ENCODE data around the gene AGPAT4.

DNA sequence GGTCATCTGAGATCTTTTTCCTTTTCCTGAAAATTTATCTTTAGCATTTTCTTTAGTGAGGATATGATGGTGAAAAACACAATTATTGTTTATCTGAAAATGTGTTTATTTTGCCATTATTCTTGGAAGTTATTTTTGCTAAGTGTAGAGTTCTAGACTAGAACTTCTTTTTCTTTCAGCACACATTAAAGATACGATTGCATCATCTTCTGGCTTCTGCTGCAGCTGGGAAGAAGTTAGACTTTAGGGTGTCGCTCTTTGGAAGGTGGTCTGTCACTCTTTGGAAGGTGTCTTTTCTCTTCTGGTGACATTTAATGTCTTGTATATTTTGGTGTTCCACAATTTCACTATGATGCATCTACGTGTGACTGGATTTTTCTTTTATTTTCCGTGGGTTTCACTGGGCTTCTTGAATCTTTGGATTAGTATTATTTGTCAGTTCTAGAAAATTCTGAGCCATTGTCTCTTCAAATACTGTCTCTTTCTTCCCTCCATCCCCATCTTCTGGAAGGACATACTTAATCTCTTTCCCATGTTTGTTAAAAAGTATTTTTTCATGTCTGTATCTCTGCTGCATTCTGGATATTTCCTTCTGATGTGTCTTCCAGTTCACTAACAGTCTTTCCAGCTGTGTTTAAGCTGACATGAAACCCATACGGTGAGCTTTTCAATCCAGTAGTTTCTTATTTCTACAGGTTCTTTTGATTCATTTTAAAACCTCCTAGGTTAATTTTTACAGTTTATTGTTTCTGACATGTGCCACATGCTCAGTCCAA, 81.0 kb downstream of the AGPAT4 start:
- TF ChIP-seq POLR2A (IDR thresholded peaks at IDR 0.05), result no peak
- TF ChIP-seq, protein P1, sequence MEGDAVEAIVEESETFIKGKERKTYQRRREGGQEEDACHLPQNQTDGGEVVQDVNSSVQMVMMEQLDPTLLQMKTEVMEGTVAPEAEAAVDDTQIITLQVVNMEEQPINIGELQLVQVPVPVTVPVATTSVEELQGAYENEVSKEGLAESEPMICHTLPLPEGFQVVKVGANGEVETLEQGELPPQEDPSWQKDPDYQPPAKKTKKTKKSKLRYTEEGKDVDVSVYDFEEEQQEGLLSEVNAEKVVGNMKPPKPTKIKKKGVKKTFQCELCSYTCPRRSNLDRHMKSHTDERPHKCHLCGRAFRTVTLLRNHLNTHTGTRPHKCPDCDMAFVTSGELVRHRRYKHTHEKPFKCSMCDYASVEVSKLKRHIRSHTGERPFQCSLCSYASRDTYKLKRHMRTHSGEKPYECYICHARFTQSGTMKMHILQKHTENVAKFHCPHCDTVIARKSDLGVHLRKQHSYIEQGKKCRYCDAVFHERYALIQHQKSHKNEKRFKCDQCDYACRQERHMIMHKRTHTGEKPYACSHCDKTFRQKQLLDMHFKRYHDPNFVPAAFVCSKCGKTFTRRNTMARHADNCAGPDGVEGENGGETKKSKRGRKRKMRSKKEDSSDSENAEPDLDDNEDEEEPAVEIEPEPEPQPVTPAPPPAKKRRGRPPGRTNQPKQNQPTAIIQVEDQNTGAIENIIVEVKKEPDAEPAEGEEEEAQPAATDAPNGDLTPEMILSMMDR (IDR thresholded peaks at IDR 0.05 in 4 of 5, conservative IDR thresholded peaks at IDR 0.05 in 1 of 5), result no peak
